H1 (cell line): Measurements from ENCODE around the gene GGCX. TPM values are rescaled to one million over a fixed set of nuclear protein-coding genes. Genes with fewer than 3 reads are reported as not detected.

ENCODE experiments used
- ASH2L ChIP-seq: fragments of 200-600, 300-600 bp; sonication (generic); IDR thresholded peaks from one replicate; pipeline ENCODE4 v1.7.1; 2017; ENCODE audit warnings: low read length
- BACH1 ChIP-seq: IDR thresholded peaks from 2 replicates; pipeline ENCODE4 v1.6.1; 2012; ENCODE audit warnings: low read length, improper control_type of control experiment
- BRCA1 ChIP-seq: IDR thresholded peaks from 2 replicates; pipeline ENCODE4 v1.6.1; 2012; ENCODE audit warnings: low read depth, low read length, improper control_type of control experiment
- CTCF ChIP-seq, 3 experiments: IDR thresholded peaks; 1 replicate in 2 of 3; 2 replicates in 1 of 3; pipeline versions ENCODE4 v1.5.1 to v1.6.1; 2011; ENCODE audit warnings: low read length in 3 of 3, mild to moderate bottlenecking in 3 of 3, inconsistent platforms in 2 of 3, low read depth in 1 of 3, moderate library complexity in 1 of 3; ENCODE audit not compliant: insufficient read depth in 1 of 3; ENCODE audit errors: control extremely low read depth in 1 of 3
- EGR1 ChIP-seq: IDR thresholded peaks from 2 replicates; pipeline ENCODE4 v1.6.1; 2011; ENCODE audit warnings: low read depth, low read length, borderline replicate concordance
- FOSL1 ChIP-seq: IDR thresholded peaks from 2 replicates; pipeline ENCODE4 v1.6.1; 2011; ENCODE audit warnings: mild to moderate bottlenecking, low read depth, low read length, moderate library complexity; ENCODE audit not compliant: insufficient read depth
- GABPA ChIP-seq: IDR thresholded peaks from 2 replicates; pipeline ENCODE4 v1.6.1; 2011; ENCODE audit warnings: mild to moderate bottlenecking, low read length, moderate library complexity, borderline replicate concordance; ENCODE audit not compliant: insufficient read depth
- GTF2F1 ChIP-seq: IDR thresholded peaks from 2 replicates; pipeline ENCODE4 v1.6.1; 2012; ENCODE audit warnings: low read depth, low read length, improper control_type of control experiment, borderline replicate concordance
- HDAC6 ChIP-seq: IDR thresholded peaks from one replicate; pipeline ENCODE4 v1.7.1; 2012; ENCODE audit warnings: low read depth, mild to moderate bottlenecking, inconsistent platforms, low read length, moderate library complexity
- MAX ChIP-seq: IDR thresholded peaks from 2 replicates; pipeline ENCODE4 v1.6.1; 2012; ENCODE audit warnings: inconsistent platforms
- RAD21 ChIP-seq, 2 experiments: IDR thresholded peaks in 1 of 2; conservative IDR thresholded peaks in 1 of 2; 2 replicates each; pipeline ENCODE4 v1.6.1; 2011; ENCODE audit warnings: low read depth in 2 of 2, low read length in 2 of 2, improper control_type of control experiment in 1 of 2, inconsistent platforms in 1 of 2, mild to moderate bottlenecking in 1 of 2, moderate library complexity in 1 of 2
- RBBP5 ChIP-seq: IDR thresholded peaks from 2 replicates; pipeline ENCODE4 v1.7.1; 2012; ENCODE audit warnings: low read depth, mild to moderate bottlenecking, inconsistent platforms, low read length, moderate library complexity, borderline replicate concordance
- RFX5 ChIP-seq: IDR thresholded peaks from 2 replicates; pipeline ENCODE4 v1.6.1; 2011; ENCODE audit warnings: low read depth, low read length, improper control_type of control experiment, borderline replicate concordance
- RNF2 ChIP-seq: fragments of 200-900, 300-1000 bp; sonication (generic); IDR thresholded peaks from 2 replicates; pipeline ENCODE4 v1.7.1; 2016; ENCODE audit warnings: borderline replicate concordance, low read depth, mild to moderate bottlenecking, antibody characterized with exemption, low read length; ENCODE audit not compliant: poor library complexity, severe bottlenecking; ENCODE audit errors: missing control alignments
- SIN3A ChIP-seq, 2 experiments: IDR thresholded peaks in 1 of 2; conservative IDR thresholded peaks in 1 of 2; 2 replicates each; pipeline ENCODE4 v1.6.1; 2011 to 2012; ENCODE audit warnings: low read length in 2 of 2, improper control_type of control experiment in 1 of 2, low read depth in 1 of 2, mild to moderate bottlenecking in 1 of 2
- SIRT6 ChIP-seq: IDR thresholded peaks from one replicate; pipeline ENCODE4 v1.7.1; 2012; ENCODE audit warnings: low read length, inconsistent platforms
- SP2 ChIP-seq: IDR thresholded peaks from 2 replicates; pipeline ENCODE4 v1.6.1; 2012; ENCODE audit warnings: mild to moderate bottlenecking, low read length, inconsistent platforms
- TAF7 ChIP-seq: optimal IDR thresholded peaks from 2 replicates; pipeline ENCODE3; 2011; ENCODE audit warnings: low read depth, mild to moderate bottlenecking, inconsistent platforms, low read length, moderate library complexity, borderline replicate concordance
- ZNF274 ChIP-seq: IDR thresholded peaks from 2 replicates; pipeline ENCODE4 v1.7.0; 2012; ENCODE audit warnings: low read length, borderline replicate concordance; ENCODE audit errors: extremely low read depth
- polyA plus RNA-seq, 7 experiments: library from polyadenylated mRNA; depleted of rRNA in 3 of 7; stranded (reverse) in 5 of 7; unstranded in 2 of 7; fragments of >200 nt in 5 of 7; fragments of 200-250 nt in 2 of 7; gene quantifications; 1 replicate in 5 of 7; 2 replicates in 1 of 7; 4 replicates in 1 of 7; pipeline versions ENCODE4 v1.2.1 to v1.2.3, GENCODE V29; 2011 to 2013; ENCODE audit warnings: missing spikeins in 2 of 7, mixed read lengths in 2 of 7
- total RNA-seq: library from RNA; stranded (reverse); fragmentation: NEBNext Ultra II Directional; extraction: Animal tissue kit (Norgen Biotek cat#: 25700); gene quantifications from 2 replicates; pipeline ENCODE4 v1.2.1, GENCODE V29; 2021

Gene GGCX
- total and polyA plus RNA-seq, 2 of the 8 experiments (the other 6 are each of a cell fraction or from before 2014, with no cell fraction given): 29.4 to 33.8 TPM

- TF ChIP-seq ZNF274 (no peak), RBBP5 (no peak; the same call in 1 of the 2 replicates), GABPA (no peak), EGR1 (peak; percentile 57; the same call in 1 of the 2 replicates), BRCA1 (no peak), BACH1 (no peak), SP2 (no peak), CTCF (IDR thresholded peaks at IDR 0.05; ENCODE audit: control extremely low read depth in 1 of 3, insufficient read depth in 1 of 3, low read depth in 1 of 3, low read length in 3 of 3) (no peak), ASH2L (peak; percentile 93), GTF2F1 (no peak), RAD21 (IDR thresholded peaks at IDR 0.05 in 1 of 2, conservative IDR thresholded peaks at IDR 0.05 in 1 of 2; ENCODE audit: low read depth in 2 of 2, low read length in 2 of 2) (peak in 1 of 2 experiments; percentile 11; a peak in 1 of 4 replicates), TAF7 (peak; percentile 87), MAX (peak; percentile 57), FOSL1 (no peak), SIN3A (conservative IDR thresholded peaks at IDR 0.05 in 1 of 2, IDR thresholded peaks at IDR 0.05 in 1 of 2; ENCODE audit: low read depth in 1 of 2, low read length in 2 of 2) (peak in 1 of 2 experiments; percentile 91; a peak in 2 of 4 replicates), HDAC6 (no peak), RNF2 (no peak), RFX5 (no peak), SIRT6 (no peak)
Measured at GRCh38 chr2:85561280-85562212, at the start of gene GGCX (continued).
